K562 (cell line): ENCODE measurements around the gene C5AR2. TPM values are rescaled to one million over a fixed set of nuclear protein-coding genes. Genes with fewer than 3 reads are reported as not detected.

Experiments
- BACH1 ChIP-seq: fragments of 200-800 bp; sonication (Bioruptor generic); IDR thresholded peaks from 2 replicates; pipeline ENCODE4 v1.6.1; 2016; ENCODE audit warnings: missing genetic modification characterization, missing compliant biosample characterization
- CC2D1A ChIP-seq: fragments of 450-650 bp; IDR thresholded peaks from 2 replicates; pipeline ENCODE4 v1.6.1; 2017; ENCODE audit warnings: mild to moderate bottlenecking
- CEBPG ChIP-seq, 3 experiments: fragments of 200-800 bp in 1 of 3; sonication (Bioruptor generic) in 1 of 3; sonication (generic) in 1 of 3; formaldehyde crosslinking in 1 of 3; IDR thresholded peaks in 2 of 3; conservative IDR thresholded peaks in 1 of 3; 2 replicates each; pipeline versions ENCODE4 v1.6.1 to v1.8.0; 2016 to 2022; ENCODE audit warnings: missing compliant biosample characterization in 2 of 3, missing genetic modification characterization in 2 of 3, mild to moderate bottlenecking in 1 of 3, missing genetic modification reagents in 1 of 3
- CHD7 ChIP-seq: fragments of 200-600 bp; sonication (generic); IDR thresholded peaks from one replicate; pipeline ENCODE4 v1.6.1; 2012; ENCODE audit warnings: mild to moderate bottlenecking, low read depth, low read length, inconsistent platforms
- ETS2 ChIP-seq: IDR thresholded peaks from 2 replicates; pipeline ENCODE4 v1.6.1; 2016; ENCODE audit warnings: borderline replicate concordance, missing genetic modification characterization, mild to moderate bottlenecking, moderate library complexity, missing compliant biosample characterization; ENCODE audit not compliant: poor library complexity, severe bottlenecking
- TBL1XR1 ChIP-seq, 2 experiments: IDR thresholded peaks; 2 replicates each; pipeline ENCODE4 v1.6.1; 2012; ENCODE audit warnings: improper control_type of control experiment in 2 of 2, low read length in 2 of 2, mild to moderate bottlenecking in 1 of 2
- TCF15 ChIP-seq: fragments of 250-450 bp; sonication (Bioruptor Pico); IDR thresholded peaks from 2 replicates; pipeline ENCODE4 v1.8.0; 2022; ENCODE audit warnings: moderate library complexity, mild to moderate bottlenecking, inconsistent platforms
- ZBED1 ChIP-seq: IDR thresholded peaks from 2 replicates; pipeline ENCODE4 v1.6.1; 2014
- ZNF589 ChIP-seq: fragments of 200-800 bp; sonication (Bioruptor generic); IDR thresholded peaks from 2 replicates; pipeline ENCODE4 v1.6.1; 2016; ENCODE audit warnings: low read depth, missing genetic modification characterization, missing compliant biosample characterization
- ZNF592 ChIP-seq: fragments of 450-650 bp; IDR thresholded peaks from 2 replicates; pipeline ENCODE4 v1.6.1; 2017; ENCODE audit warnings: antibody characterized with exemption, mild to moderate bottlenecking
- polyA plus RNA-seq, 8 experiments: library from polyadenylated mRNA; depleted of rRNA in 4 of 8; stranded (reverse) in 5 of 8; unstranded in 3 of 8; fragments of >200 nt; fragmentation: Nextera tagmentation in 2 of 8; fragmentation: Illumina TruSeq in 1 of 8; extraction: Ambion mirVana in 2 of 8; extraction: Trizol in 1 of 8; gene quantifications; 2 replicates each; pipeline versions ENCODE4 v1.2.1 to v1.2.3, GENCODE V29; 2011 to 2014; ENCODE audit warnings: inconsistent platforms in 1 of 8, missing spikeins in 1 of 8
- total RNA-seq, 7 experiments: library from RNA; depleted of rRNA in 6 of 7; stranded (reverse); fragments of >200 nt in 6 of 7; fragmentation: Illumina TruSeq in 2 of 7; extraction: Trizol in 2 of 7; gene quantifications; 2 replicates each; pipeline versions ENCODE4 v1.2.1 to v1.2.3, GENCODE V29; 2011 to 2021; ENCODE audit warnings: low replicate concordance in 1 of 7

Gene C5AR2
- total and polyA plus RNA-seq, 9 of the 15 experiments (the other 6 are each of a cell fraction or from before 2014, with no cell fraction given) = 0.01 to 1.1 (median 0.13) TPM

- TF ChIP-seq CHD7 (no peak), ZNF589 (peak; percentile 81), BACH1 (tag) (peak; percentile 86; the same call in 1 of the 2 replicates), CC2D1A (peak; percentile 18; the same call in 1 of the 2 replicates), ZBED1 (no peak), CEBPG (CRISPR knock-in tag; IDR thresholded peaks at IDR 0.05) (peak; percentile 98), CEBPG (tag; conservative IDR thresholded peaks at IDR 0.05 in 1 of 2, IDR thresholded peaks at IDR 0.05 in 1 of 2) (peak; percentile 96 to 99), TCF15 (CRISPR knock-in tag) (no peak), ETS2 (tag) (no peak), TBL1XR1 (IDR thresholded peaks at IDR 0.05; ENCODE audit: low read length in 2 of 2) (peak in 1 of 2 experiments; percentile 67; a peak in 1 of 4 replicates), ZNF592 (peak; percentile 44; the same call in 1 of the 2 replicates)
Observed at GRCh38 chr19:47315125-47315821, 16.7 kb upstream of the C5AR2 start (continued).
